HepG2 (cell line): Measurements from ENCODE around the gene HS6ST1. TPM values are rescaled to one million over a fixed set of nuclear protein-coding genes. Genes with fewer than 3 reads are reported as not detected.
A peak's percentile ranks its signal among the peaks of the same experiment; 100 is the strongest.

Experiments used
- BHLHE40 ChIP-seq: IDR thresholded peaks from 2 replicates; pipeline ENCODE4 v1.6.1; 2011; ENCODE audit warnings: low read length, improper control_type of control experiment
- IRX3 ChIP-seq: sonication (generic); formaldehyde crosslinking; IDR thresholded peaks from 2 replicates; pipeline ENCODE4 v1.8.1; 2023; ENCODE audit warnings: mild to moderate bottlenecking, low read depth, missing genetic modification reagents, borderline replicate concordance
- NFATC3 ChIP-seq: sonication (generic); formaldehyde crosslinking; IDR thresholded peaks from 2 replicates; pipeline ENCODE4 v1.5.1; 2020; ENCODE audit warnings: mild to moderate bottlenecking, missing genetic modification reagents
- NFE2L2 ChIP-seq: fragments of 150-350 bp; IDR thresholded peaks from 2 replicates; pipeline ENCODE4 v1.6.1; 2014; ENCODE audit warnings: low read length
- PATZ1 ChIP-seq: sonication (generic); formaldehyde crosslinking; IDR thresholded peaks from 2 replicates; pipeline ENCODE4 v1.4.0; 2020; ENCODE audit warnings: missing genetic modification reagents
- POGK ChIP-seq: sonication (generic); formaldehyde crosslinking; conservative IDR thresholded peaks from 2 replicates; pipeline ENCODE4 v1.8.0; 2022; ENCODE audit warnings: mild to moderate bottlenecking, moderate library complexity, missing genetic modification reagents
- SIX4 ChIP-seq: sonication (generic); formaldehyde crosslinking; IDR thresholded peaks from 2 replicates; pipeline ENCODE4 v1.4.0; 2020; ENCODE audit warnings: missing genetic modification reagents
- TGIF2 ChIP-seq: IDR thresholded peaks from 2 replicates; pipeline ENCODE4 v1.6.1; 2016; ENCODE audit warnings: control low read depth, missing compliant biosample characterization
- ZBTB42 ChIP-seq: sonication (generic); formaldehyde crosslinking; IDR thresholded peaks from 2 replicates; pipeline ENCODE4 v1.5.0; 2020; ENCODE audit warnings: mild to moderate bottlenecking, missing genetic modification reagents
- ZBTB7B ChIP-seq: sonication (generic); formaldehyde crosslinking; IDR thresholded peaks from 2 replicates; pipeline ENCODE4 v1.4.0; 2020; ENCODE audit warnings: missing genetic modification reagents
- ZMYM2 ChIP-seq: sonication (generic); formaldehyde crosslinking; IDR thresholded peaks from 2 replicates; pipeline ENCODE4 v1.8.0; 2022; ENCODE audit warnings: mild to moderate bottlenecking, missing genetic modification reagents
- ZNF280D ChIP-seq: sonication (generic); formaldehyde crosslinking; IDR thresholded peaks from 2 replicates; pipeline ENCODE4 v1.5.1; 2020; ENCODE audit warnings: mild to moderate bottlenecking, missing genetic modification reagents
- ZNF501 ChIP-seq: sonication (generic); formaldehyde crosslinking; IDR thresholded peaks from 2 replicates; pipeline ENCODE4 v1.5.1; 2020; ENCODE audit warnings: mild to moderate bottlenecking, moderate library complexity, missing genetic modification reagents
- ZNF672 ChIP-seq: sonication (generic); formaldehyde crosslinking; IDR thresholded peaks from 2 replicates; pipeline ENCODE4 v1.8.1; 2022; ENCODE audit warnings: missing genetic modification reagents
- ZSCAN5A ChIP-seq: sonication (generic); formaldehyde crosslinking; IDR thresholded peaks from 2 replicates; pipeline ENCODE4 v1.8.0; 2022; ENCODE audit warnings: mild to moderate bottlenecking, missing genetic modification reagents, borderline replicate concordance
- ZZZ3 ChIP-seq: sonication (generic); formaldehyde crosslinking; IDR thresholded peaks from 2 replicates; pipeline ENCODE4 v1.4.0; 2020; ENCODE audit warnings: missing genetic modification reagents, mild to moderate bottlenecking, borderline replicate concordance
- polyA plus RNA-seq, 8 experiments: library from polyadenylated mRNA; depleted of rRNA in 3 of 8; stranded (reverse) in 7 of 8; unstranded in 1 of 8; fragments of >200 nt; fragmentation: Illumina TruSeq in 4 of 8; extraction: Trizol in 4 of 8; gene quantifications; 2 replicates each; pipeline versions ENCODE4 v1.2.1 to v1.2.3, GENCODE V29; 2011 to 2016; ENCODE audit warnings: low read depth in 4 of 8, missing spikeins in 1 of 8, mixed read lengths in 1 of 8; ENCODE audit not compliant: insufficient read depth in 1 of 8
- total RNA-seq, 5 experiments: library from RNA; depleted of rRNA; stranded (reverse); fragments of >200 nt; fragmentation: Illumina TruSeq; extraction: Trizol; gene quantifications; 2 replicates each; pipeline ENCODE4 v1.2.3, GENCODE V29; 2016; ENCODE audit warnings: low read depth in 1 of 5
- TF ChIP-seq, protein P1 (sequence below): sonication (generic); formaldehyde crosslinking; IDR thresholded peaks from 2 replicates; pipeline ENCODE4 v1.8.0; 2022; ENCODE audit warnings: missing genetic modification reagents, mild to moderate bottlenecking, borderline replicate concordance
- TF ChIP-seq, protein P2 (sequence below): sonication (generic); formaldehyde crosslinking; IDR thresholded peaks from 2 replicates; pipeline ENCODE4 v1.4.0; 2020; ENCODE audit warnings: mild to moderate bottlenecking, low read depth, missing genetic modification reagents

The HS6ST1 gene
- total and polyA plus RNA-seq, 2 of the 13 experiments (the other 11 are each of a cell fraction or from before 2014, with no cell fraction given): 34.5 to 84.6 TPM

DNA sequence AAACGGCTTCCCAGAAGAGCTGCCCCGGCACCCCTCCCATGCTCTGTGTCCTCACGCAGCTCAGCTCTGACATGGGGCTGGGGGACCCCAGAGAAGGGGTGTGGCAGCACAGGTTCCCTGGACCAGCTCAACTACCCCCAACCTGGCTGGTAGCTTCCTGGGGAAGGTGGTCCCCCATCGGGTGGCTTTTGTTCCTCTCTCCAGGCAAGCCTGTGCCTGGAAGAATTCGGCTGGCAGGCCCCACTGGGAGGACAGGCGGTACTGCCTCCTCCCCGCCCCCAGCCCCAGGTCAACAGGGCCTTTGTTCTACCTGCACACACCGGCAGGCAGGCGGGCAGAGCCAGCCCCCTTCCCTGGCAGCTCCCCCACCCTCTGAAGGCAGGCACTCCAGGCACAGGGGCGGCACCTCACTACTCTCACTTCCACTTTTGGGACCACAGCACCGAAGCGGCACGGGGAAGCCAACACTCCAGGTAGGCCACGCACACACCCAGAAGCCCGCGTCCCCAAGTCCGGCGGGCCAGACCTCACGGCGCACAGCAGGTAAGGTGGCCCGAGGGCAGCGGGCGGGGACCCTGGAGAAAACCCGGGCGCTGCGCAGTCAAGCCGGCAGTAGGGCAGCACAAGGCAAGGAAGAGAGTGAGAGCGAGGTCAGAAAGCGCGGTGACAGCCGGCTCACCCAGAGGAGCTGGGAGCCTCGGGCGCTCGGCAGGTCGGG is 1.3 kb downstream of the HS6ST1 start (continued):
- TF ChIP-seq, protein P1, sequence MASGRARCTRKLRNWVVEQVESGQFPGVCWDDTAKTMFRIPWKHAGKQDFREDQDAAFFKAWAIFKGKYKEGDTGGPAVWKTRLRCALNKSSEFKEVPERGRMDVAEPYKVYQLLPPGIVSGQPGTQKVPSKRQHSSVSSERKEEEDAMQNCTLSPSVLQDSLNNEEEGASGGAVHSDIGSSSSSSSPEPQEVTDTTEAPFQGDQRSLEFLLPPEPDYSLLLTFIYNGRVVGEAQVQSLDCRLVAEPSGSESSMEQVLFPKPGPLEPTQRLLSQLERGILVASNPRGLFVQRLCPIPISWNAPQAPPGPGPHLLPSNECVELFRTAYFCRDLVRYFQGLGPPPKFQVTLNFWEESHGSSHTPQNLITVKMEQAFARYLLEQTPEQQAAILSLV (CRISPR knock-in tag): no peak
- TF ChIP-seq SIX4 (CRISPR knock-in tag) (no peak), ZBTB7B (CRISPR knock-in tag) (peak; percentile 64), ZNF672 (CRISPR knock-in tag) (no peak), ZNF280D (CRISPR knock-in tag) (peak; percentile 64; the same call in 1 of the 2 replicates), BHLHE40 (no peak), NFE2L2 (no peak), ZMYM2 (0 out of 2 replicates have a peak, but pooled peaks have one; percentile 25), NFATC3 (CRISPR knock-in tag) (no peak), PATZ1 (peak; percentile 84), POGK (CRISPR knock-in tag) (no peak), ZNF501 (CRISPR knock-in tag) (no peak), TGIF2 (CRISPR knock-in tag) (peak; percentile 91), ZZZ3 (CRISPR knock-in tag) (0 out of 2 replicates have a peak, but pooled peaks have one; percentile 50), ZBTB42 (CRISPR knock-in tag) (peak; percentile 66; the same call in 1 of the 2 replicates), IRX3 (CRISPR knock-in tag) (no peak), ZSCAN5A (CRISPR knock-in tag) (0 out of 2 replicates have a peak, but pooled peaks have one; percentile 28)
- TF ChIP-seq, protein P2, sequence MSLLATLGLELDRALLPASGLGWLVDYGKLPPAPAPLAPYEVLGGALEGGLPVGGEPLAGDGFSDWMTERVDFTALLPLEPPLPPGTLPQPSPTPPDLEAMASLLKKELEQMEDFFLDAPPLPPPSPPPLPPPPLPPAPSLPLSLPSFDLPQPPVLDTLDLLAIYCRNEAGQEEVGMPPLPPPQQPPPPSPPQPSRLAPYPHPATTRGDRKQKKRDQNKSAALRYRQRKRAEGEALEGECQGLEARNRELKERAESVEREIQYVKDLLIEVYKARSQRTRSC (CRISPR knock-in tag): 0 out of 2 replicates have a peak, but pooled peaks have one; percentile 57
